Vagina (tissue), 2 donors: ENCODE measurements around the gene DDHD1. TPM values are rescaled to one million over a fixed set of nuclear protein-coding genes. Genes with fewer than 3 reads are reported as not detected.
"Not testable (repeated sequence)": the region's sequence is repeated elsewhere in the genome, so short reads cannot be mapped to it uniquely, and the experiment has no call there.

Experiments
- DNase-seq, 2 donors: peaks; one replicate each; pipeline ENCODE4 v3.0.0-alpha.2; 2017; ENCODE audit errors: extremely low spot score in 2 of 2
- H3K27ac ChIP-seq: fragments of 200-600 bp; sonication (generic); one replicate; pipeline ENCODE4 v1.5.1; 2019
- H3K27me3 ChIP-seq: fragments of 200-600 bp; sonication (generic); one replicate; pipeline ENCODE4 v1.5.1; 2019
- H3K36me3 ChIP-seq, 2 donors: fragments of 200-600 bp; sonication (generic); one replicate each; pipeline ENCODE4 v1.5.1; 2017 to 2019
- H3K4me1 ChIP-seq: fragments of 200-600 bp; sonication (generic); one replicate; pipeline ENCODE4 v1.5.1; 2019
- H3K4me3 ChIP-seq, 2 donors: fragments of 200-600 bp; sonication (generic); 1 replicate in 1 of 2; 2 replicates in 1 of 2; pipeline ENCODE4 v1.5.1; 2016 to 2019
- H3K9me3 ChIP-seq: fragments of 200-600 bp; sonication (generic); one replicate; pipeline ENCODE4 v1.5.1; 2019
- POLR2A ChIP-seq, 2 donors: fragments of 450-650 bp; IDR thresholded peaks; one replicate each; pipeline ENCODE4 v1.6.1; 2017; ENCODE audit warnings: antibody characterized with exemption in 2 of 2, mild to moderate bottlenecking in 2 of 2, moderate library complexity in 2 of 2
- POLR2AphosphoS5 ChIP-seq, 2 donors: sonication (generic); formaldehyde crosslinking; IDR thresholded peaks; one replicate each; pipeline ENCODE4 v1.9.0; 2017; ENCODE audit warnings: antibody characterized with exemption in 2 of 2, mild to moderate bottlenecking in 2 of 2, low read depth in 1 of 2; ENCODE audit not compliant: insufficient read depth in 1 of 2
- intact Hi-C: fragments of 100-400 bp; cut with DNase I; formaldehyde crosslinking; loops from one replicate; pipeline ENCODE4 v1.15.1; 2023
- total RNA-seq: library from RNA; depleted of rRNA; stranded (reverse); fragments of >200 nt; gene quantifications from one replicate; pipeline ENCODE4 v1.2.3, GENCODE V29; 2016
- TF ChIP-seq, protein P1 (sequence below), 3 experiments: fragments of 450-650 bp in 2 of 3; fragments of 200-600 bp in 1 of 3; sonication (generic) in 1 of 3; IDR thresholded peaks; one replicate each; pipeline ENCODE4 v1.5.1; 2017 to 2019; ENCODE audit warnings: antibody characterized with exemption in 3 of 3, mild to moderate bottlenecking in 2 of 3, moderate library complexity in 2 of 3

DDHD1 gene
- total RNA-seq, 1 donor from 2014 or later = 17.4 TPM

DNA sequence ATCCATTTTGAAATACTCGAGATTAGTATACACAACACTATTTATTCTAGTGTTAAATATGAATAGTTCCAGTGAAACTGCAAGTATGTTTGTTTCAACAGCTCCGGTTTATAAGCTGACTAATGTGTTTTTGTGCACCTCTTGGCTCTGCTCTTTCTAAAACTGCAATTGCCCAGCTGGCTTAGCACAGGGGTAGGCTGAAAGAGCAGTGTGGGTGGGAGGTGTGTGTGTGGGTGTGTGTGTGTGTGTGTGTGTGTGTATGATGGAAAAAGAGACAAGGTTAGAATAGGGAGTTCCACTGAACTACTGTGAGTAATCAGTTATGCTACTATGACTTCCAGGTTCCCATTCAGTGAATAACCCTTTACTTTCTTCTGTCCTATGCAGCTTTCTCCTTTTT is 37.8 kb upstream of the DDHD1 start:
- TF ChIP-seq POLR2AphosphoS5 (IDR thresholded peaks at IDR 0.05; ENCODE audit: insufficient read depth in 1 of 2, low read depth in 1 of 2) (no peak), POLR2A (IDR thresholded peaks at IDR 0.05) (no peak)
- TF ChIP-seq, protein P1, sequence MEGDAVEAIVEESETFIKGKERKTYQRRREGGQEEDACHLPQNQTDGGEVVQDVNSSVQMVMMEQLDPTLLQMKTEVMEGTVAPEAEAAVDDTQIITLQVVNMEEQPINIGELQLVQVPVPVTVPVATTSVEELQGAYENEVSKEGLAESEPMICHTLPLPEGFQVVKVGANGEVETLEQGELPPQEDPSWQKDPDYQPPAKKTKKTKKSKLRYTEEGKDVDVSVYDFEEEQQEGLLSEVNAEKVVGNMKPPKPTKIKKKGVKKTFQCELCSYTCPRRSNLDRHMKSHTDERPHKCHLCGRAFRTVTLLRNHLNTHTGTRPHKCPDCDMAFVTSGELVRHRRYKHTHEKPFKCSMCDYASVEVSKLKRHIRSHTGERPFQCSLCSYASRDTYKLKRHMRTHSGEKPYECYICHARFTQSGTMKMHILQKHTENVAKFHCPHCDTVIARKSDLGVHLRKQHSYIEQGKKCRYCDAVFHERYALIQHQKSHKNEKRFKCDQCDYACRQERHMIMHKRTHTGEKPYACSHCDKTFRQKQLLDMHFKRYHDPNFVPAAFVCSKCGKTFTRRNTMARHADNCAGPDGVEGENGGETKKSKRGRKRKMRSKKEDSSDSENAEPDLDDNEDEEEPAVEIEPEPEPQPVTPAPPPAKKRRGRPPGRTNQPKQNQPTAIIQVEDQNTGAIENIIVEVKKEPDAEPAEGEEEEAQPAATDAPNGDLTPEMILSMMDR (IDR thresholded peaks at IDR 0.05) = no peak
- Histone ChIP-seq H3K4me3 (no peak overlapping the region), H3K27me3 (no peaks in the 10 kb centered on the region), H3K36me3 (no peaks in the 10 kb centered on the region), H3K4me1 (no peaks in the 10 kb centered on the region), H3K9me3 (no peaks in the 10 kb centered on the region), H3K27ac (no peak overlapping the region)
- intact Hi-C loops = no loop called here
- no peak for DNase-seq

DNA sequence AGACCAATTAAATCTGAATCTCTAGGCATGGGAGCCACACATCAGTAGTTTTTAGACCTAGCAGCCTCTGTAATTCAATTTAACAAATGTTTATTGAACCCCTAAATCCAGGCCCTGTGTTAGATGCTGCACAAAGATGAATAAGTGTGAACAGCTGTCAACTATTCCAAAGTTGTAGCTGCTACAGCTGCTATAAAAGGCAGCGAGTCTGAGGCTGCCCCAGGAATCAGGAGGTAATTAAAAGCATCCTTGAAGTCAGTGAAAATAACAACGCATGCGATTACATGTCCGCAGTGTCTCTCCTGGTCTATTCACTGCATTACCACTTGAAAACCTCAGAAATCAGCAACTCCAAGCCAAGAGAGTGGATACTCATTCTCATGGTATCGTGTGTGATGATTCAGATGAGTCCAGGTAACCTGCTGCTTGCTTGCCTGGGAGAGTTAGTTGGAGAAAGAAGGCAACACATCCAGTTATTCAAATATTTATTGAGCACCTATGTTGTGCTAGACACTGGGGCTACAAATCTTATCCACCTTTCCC is 34.9 kb upstream of the DDHD1 start:
- H3K9me3 ChIP-seq = no peaks in the 10 kb centered on the region
- H3K27ac ChIP-seq = no peak overlapping the region
- no peaks in the 10 kb centered on the region for H3K4me1 ChIP-seq
- no peaks in the 10 kb centered on the region for H3K27me3 ChIP-seq
- H3K36me3 ChIP-seq = no peaks in the 10 kb centered on the region
- no peak for DNase-seq
- H3K4me3 ChIP-seq = no peak overlapping the region
- no peak for TF ChIP-seq POLR2AphosphoS5 (IDR thresholded peaks at IDR 0.05; ENCODE audit: insufficient read depth in 1 of 2, low read depth in 1 of 2)
- TF ChIP-seq, protein P1 (IDR thresholded peaks at IDR 0.05) = no peak
- no peak for TF ChIP-seq POLR2A (IDR thresholded peaks at IDR 0.05)
- intact Hi-C loops = no loop called here

DNA sequence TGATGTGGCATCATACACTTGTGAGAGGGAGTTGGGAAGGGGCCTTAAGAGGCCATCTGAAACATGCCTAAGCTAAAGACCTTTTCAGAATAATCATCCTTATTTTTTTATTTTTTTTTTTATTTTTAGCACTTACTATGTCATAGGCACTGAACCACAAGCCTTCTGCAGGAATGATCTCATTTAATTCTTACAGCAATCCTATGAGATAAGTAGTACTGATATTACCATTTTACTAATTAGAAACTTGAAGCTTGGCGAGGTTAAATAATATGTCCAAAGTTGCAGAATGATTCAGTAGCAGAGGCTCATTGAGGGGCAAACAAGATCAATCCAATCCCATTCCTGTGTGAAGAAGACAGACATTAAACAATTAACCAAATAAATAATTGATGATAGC is 33.4 kb upstream of the DDHD1 start:
- Histone ChIP-seq H3K4me1 (no peaks in the 10 kb centered on the region), H3K4me3 (no peak overlapping the region), H3K27me3 (no peaks in the 10 kb centered on the region), H3K27ac (no peak overlapping the region), H3K36me3 (no peaks in the 10 kb centered on the region), H3K9me3 (no peaks in the 10 kb centered on the region)
- intact Hi-C loops = no loop called here
- TF ChIP-seq, protein P1 (IDR thresholded peaks at IDR 0.05) = no peak
- no peak for TF ChIP-seq POLR2AphosphoS5 (IDR thresholded peaks at IDR 0.05; ENCODE audit: insufficient read depth in 1 of 2, low read depth in 1 of 2)
- TF ChIP-seq POLR2A (IDR thresholded peaks at IDR 0.05) = no peak
- no peak for DNase-seq

DNA sequence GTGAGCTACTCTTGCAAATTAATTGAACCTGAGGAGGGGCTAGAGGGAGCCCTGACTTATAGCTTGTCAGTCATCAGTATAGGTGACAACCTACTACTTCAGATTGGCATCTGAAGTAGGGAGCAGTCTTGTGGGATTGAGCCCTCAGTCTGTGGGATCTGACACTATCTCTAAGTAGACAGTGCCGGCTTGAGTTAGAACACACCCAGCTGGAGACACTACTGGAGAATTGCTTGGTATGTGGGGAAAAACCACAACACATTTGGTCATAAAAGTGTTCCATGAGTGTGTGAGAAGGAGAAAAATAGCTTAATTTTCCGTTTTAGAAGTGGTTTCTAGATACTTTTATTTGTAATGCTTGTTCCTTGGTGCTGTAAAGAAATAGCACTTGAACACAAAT is 30.5 kb upstream of the DDHD1 start:
- no peak overlapping the region for H3K4me3 ChIP-seq
- TF ChIP-seq, protein P1 (IDR thresholded peaks at IDR 0.05) = no peak
- DNase-seq = no peak
- H3K27me3 ChIP-seq = no peaks in the 10 kb centered on the region
- intact Hi-C loops = no loop called here
- H3K9me3 ChIP-seq = no peaks in the 10 kb centered on the region
- H3K36me3 ChIP-seq = no peaks in the 10 kb centered on the region
- H3K27ac ChIP-seq = no peak overlapping the region
- no peaks in the 10 kb centered on the region for H3K4me1 ChIP-seq

DNA sequence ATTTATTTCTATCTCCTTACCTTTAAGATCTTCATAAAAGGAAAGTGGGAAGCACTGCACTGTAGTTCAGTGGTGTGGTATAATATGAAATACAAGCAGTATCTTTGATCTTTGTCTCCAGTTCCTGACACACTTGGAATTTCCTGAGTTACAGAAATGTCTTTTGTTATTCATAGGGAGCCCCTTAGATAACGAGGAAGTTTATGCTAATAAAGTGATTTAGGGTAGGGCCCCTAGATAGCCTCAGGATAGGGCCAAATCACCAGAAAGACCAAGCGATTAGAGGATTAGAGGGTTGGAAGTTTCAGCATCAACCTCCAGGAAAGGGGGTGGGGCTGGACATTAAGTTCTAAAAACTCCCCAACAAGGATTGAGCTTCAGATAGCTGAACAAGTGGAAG is 29.9 kb upstream of the DDHD1 start:
- Histone ChIP-seq H3K36me3 (no peaks in the 10 kb centered on the region), H3K4me3 (no peak overlapping the region), H3K27ac (no peak overlapping the region), H3K4me1 (no peaks in the 10 kb centered on the region), H3K27me3 (no peaks in the 10 kb centered on the region), H3K9me3 (no peaks in the 10 kb centered on the region)
- TF ChIP-seq POLR2AphosphoS5 (IDR thresholded peaks at IDR 0.05; ENCODE audit: insufficient read depth in 1 of 2, low read depth in 1 of 2) (no peak), POLR2A (IDR thresholded peaks at IDR 0.05) (no peak)
- TF ChIP-seq, protein P1 (IDR thresholded peaks at IDR 0.05) = no peak
- DNase-seq = no peak
- intact Hi-C loops = no loop called here

DNA sequence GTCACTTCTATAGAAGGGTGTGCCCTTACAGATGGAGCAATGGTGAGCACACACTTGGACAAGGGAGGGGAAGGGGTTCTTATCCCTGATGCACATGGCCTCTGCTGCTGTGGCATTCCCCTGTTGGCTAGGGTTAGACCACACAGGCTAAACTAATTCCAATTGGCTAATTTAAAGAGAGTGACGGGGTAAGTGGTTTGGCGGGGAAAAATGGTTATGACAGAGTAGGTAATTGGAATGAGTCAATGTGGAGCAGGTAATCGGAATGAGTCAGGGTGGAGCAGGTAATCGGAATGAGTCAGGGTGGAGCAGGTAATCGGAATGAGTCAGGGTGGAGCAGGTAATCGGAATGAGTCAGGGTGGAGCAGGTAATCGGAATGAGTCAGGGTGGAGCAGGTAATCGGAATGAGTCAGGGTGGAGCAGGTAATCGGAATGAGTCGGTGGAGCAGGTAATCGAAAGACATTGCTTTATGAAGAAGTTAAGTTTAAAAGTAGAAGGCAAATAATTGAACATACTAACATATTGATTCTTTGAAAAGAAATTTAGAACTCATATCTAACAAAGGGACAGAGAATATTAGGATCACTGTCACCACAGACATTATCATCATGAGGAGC is 28.4 kb upstream of the DDHD1 start:
- H3K4me3 ChIP-seq, DNase-seq, H3K4me1 ChIP-seq, intact Hi-C loops, H3K36me3 ChIP-seq, H3K27me3 ChIP-seq, H3K9me3 ChIP-seq, H3K27ac ChIP-seq: not testable (repeated sequence)
